HEK293 (cell line): ENCODE results near the gene ADGRD1.

Experiments
- CTCF ChIA-PET: fragments of 350-600 bp; formaldehyde crosslinking; extraction: SDS; loops from one replicate; lab custom pipeline; 2021; ENCODE audit warnings: antibody characterized with exemption; lab: Yijun Ruan, JAX
- POLR2A ChIA-PET: fragments of 300-600 bp; formaldehyde crosslinking; extraction: SDS; loops from one replicate; lab custom pipeline; 2020; ENCODE audit warnings: antibody characterized with exemption, inconsistent platforms; lab: Yijun Ruan, JAX
- H3K27ac ChIP-seq: fragments of 200-500 bp; sonication (Bioruptor generic); 2 replicates; pipeline ENCODE4 v1.5.1; 2014; ENCODE audit warnings: low read depth, low read length, control low read depth, inconsistent platforms; ENCODE audit errors: extremely low read depth
- H3K36me3 ChIP-seq, 2 experiments: fragments of 200-500 bp in 1 of 2; sonication (Bioruptor generic) in 1 of 2; 1 replicate in 1 of 2; 2 replicates in 1 of 2; pipeline ENCODE4 v1.5.1; 2014 to 2017; ENCODE audit warnings: inconsistent platforms in 2 of 2, low read length in 2 of 2; ENCODE audit not compliant: control insufficient read depth in 2 of 2, insufficient read depth in 1 of 2
- H3K4me1 ChIP-seq: fragments of 200-500 bp; sonication (Bioruptor generic); 2 replicates; pipeline ENCODE4 v1.5.1; 2014; ENCODE audit warnings: mild to moderate bottlenecking, low read length, inconsistent platforms; ENCODE audit not compliant: control insufficient read depth, insufficient read depth
- H3K4me3 ChIP-seq: 2 replicates; pipeline ENCODE4 v1.5.1; 2011; ENCODE audit warnings: low read depth, mild to moderate bottlenecking, control low read depth, low read length, moderate library complexity
- H3K9me3 ChIP-seq: fragments of 200-500 bp; sonication (Bioruptor generic); 2 replicates; pipeline ENCODE4 v1.5.1; 2014; ENCODE audit warnings: low read depth, low read length, inconsistent platforms; ENCODE audit not compliant: control insufficient read depth, insufficient read depth
- ELK4 ChIP-seq: IDR thresholded peaks from 2 replicates; pipeline ENCODE4 v1.6.1; 2011; ENCODE audit warnings: mild to moderate bottlenecking, low read depth, low read length, borderline replicate concordance
- HOXD13 ChIP-seq: sonication (generic); formaldehyde crosslinking; IDR thresholded peaks from 2 replicates; pipeline ENCODE4 v1.8.0; 2022; ENCODE audit warnings: missing genetic modification reagents, borderline replicate concordance
- KLF7 ChIP-seq: fragments of 450-650 bp; formaldehyde crosslinking; IDR thresholded peaks from 2 replicates; pipeline ENCODE4 v1.5.1; 2016; ENCODE audit warnings: missing biosample characterization, missing genetic modification characterization, borderline replicate concordance
- MZF1 ChIP-seq: fragments of 450-650 bp; formaldehyde crosslinking; IDR thresholded peaks from 2 replicates; pipeline ENCODE4 v1.5.1; 2017; ENCODE audit warnings: missing biosample characterization, missing genetic modification characterization, borderline replicate concordance
- OVOL3 ChIP-seq: fragments of 450-650 bp; formaldehyde crosslinking; IDR thresholded peaks from 2 replicates; pipeline ENCODE4 v1.5.1; 2016; ENCODE audit warnings: missing biosample characterization, missing genetic modification characterization
- PRDM6 ChIP-seq: fragments of 450-650 bp; formaldehyde crosslinking; IDR thresholded peaks from 2 replicates; pipeline ENCODE4 v1.5.1; 2017; ENCODE audit warnings: missing biosample characterization, missing genetic modification characterization
- REST ChIP-seq: fragments of 450-650 bp; formaldehyde crosslinking; IDR thresholded peaks from 2 replicates; pipeline ENCODE4 v1.5.1; 2016; ENCODE audit warnings: missing biosample characterization, missing genetic modification characterization
- SCRT2 ChIP-seq: fragments of 450-650 bp; formaldehyde crosslinking; IDR thresholded peaks from 2 replicates; pipeline ENCODE4 v1.5.1; 2016; ENCODE audit warnings: missing biosample characterization, missing genetic modification characterization
- WT1 ChIP-seq: fragments of 450-650 bp; formaldehyde crosslinking; IDR thresholded peaks from 2 replicates; pipeline ENCODE4 v1.5.1; 2016; ENCODE audit warnings: missing biosample characterization, missing genetic modification characterization
- ZBTB20 ChIP-seq: fragments of 450-650 bp; formaldehyde crosslinking; IDR thresholded peaks from 2 replicates; pipeline ENCODE4 v1.5.1; 2016; ENCODE audit warnings: missing biosample characterization, missing genetic modification characterization
- ZIC2 ChIP-seq: fragments of 450-650 bp; formaldehyde crosslinking; IDR thresholded peaks from 2 replicates; pipeline ENCODE4 v1.5.1; 2016; ENCODE audit warnings: missing biosample characterization, missing genetic modification characterization
- ZNF146 ChIP-seq: fragments of 450-650 bp; formaldehyde crosslinking; IDR thresholded peaks from 2 replicates; pipeline ENCODE4 v1.5.1; 2016; ENCODE audit warnings: missing biosample characterization, missing genetic modification characterization
- ZNF174 ChIP-seq: fragments of 450-650 bp; formaldehyde crosslinking; IDR thresholded peaks from 2 replicates; pipeline ENCODE4 v1.5.0; 2017; ENCODE audit warnings: missing biosample characterization, mild to moderate bottlenecking, missing genetic modification characterization
- ZNF292 ChIP-seq: fragments of 450-650 bp; formaldehyde crosslinking; IDR thresholded peaks from 2 replicates; pipeline ENCODE4 v1.5.1; 2016; ENCODE audit warnings: low read depth, missing biosample characterization, missing genetic modification characterization, borderline replicate concordance
- ZNF571 ChIP-seq: fragments of 450-650 bp; formaldehyde crosslinking; IDR thresholded peaks from 2 replicates; pipeline ENCODE4 v1.5.0; 2017; ENCODE audit warnings: missing biosample characterization, missing genetic modification characterization
- ZNF621 ChIP-seq: fragments of 450-650 bp; formaldehyde crosslinking; IDR thresholded peaks from 2 replicates; pipeline ENCODE4 v1.5.1; 2017; ENCODE audit warnings: missing biosample characterization, missing genetic modification characterization
- ZNF747 ChIP-seq: fragments of 450-650 bp; formaldehyde crosslinking; IDR thresholded peaks from 2 replicates; pipeline ENCODE4 v1.5.1; 2016; ENCODE audit warnings: missing biosample characterization, missing genetic modification characterization
- ZNF768 ChIP-seq: fragments of 450-650 bp; formaldehyde crosslinking; IDR thresholded peaks from 2 replicates; pipeline ENCODE4 v1.5.1; 2018; ENCODE audit warnings: missing biosample characterization, mild to moderate bottlenecking, missing genetic modification characterization
- ZNF776 ChIP-seq: fragments of 450-650 bp; formaldehyde crosslinking; IDR thresholded peaks from 2 replicates; pipeline ENCODE4 v1.5.0; 2017; ENCODE audit warnings: missing biosample characterization, missing genetic modification characterization, borderline replicate concordance
- ZNF785 ChIP-seq: fragments of 450-650 bp; formaldehyde crosslinking; IDR thresholded peaks from 2 replicates; pipeline ENCODE4 v1.5.1; 2016; ENCODE audit warnings: missing biosample characterization, missing genetic modification characterization

The ADGRD1 gene

GRCh38 chr12:131076296-131076695 is 122.6 kb downstream of the ADGRD1 start:
- H3K9me3 ChIP-seq = no peaks in the 10 kb centered on the region
- no peak overlapping the region for H3K27ac ChIP-seq
- ChIA-PET CTCF (interaction anchor here (0.7 kb wide), 1 partner anchor 900 kb away, joined by 3 read pairs; no protein-coding TSS in a partner anchor), POLR2A (no interaction called here)
- H3K4me3 ChIP-seq = no peak overlapping the region
- no peaks in the 10 kb centered on the region for H3K4me1 ChIP-seq
- TF ChIP-seq ZIC2 (tag by site-specific recombination) = peak; percentile 43; the same call in 1 of the 2 replicates
- TF ChIP-seq ZNF571 (tag by site-specific recombination) = no peak
- H3K36me3 ChIP-seq = no peaks in the 10 kb centered on the region

DNA sequence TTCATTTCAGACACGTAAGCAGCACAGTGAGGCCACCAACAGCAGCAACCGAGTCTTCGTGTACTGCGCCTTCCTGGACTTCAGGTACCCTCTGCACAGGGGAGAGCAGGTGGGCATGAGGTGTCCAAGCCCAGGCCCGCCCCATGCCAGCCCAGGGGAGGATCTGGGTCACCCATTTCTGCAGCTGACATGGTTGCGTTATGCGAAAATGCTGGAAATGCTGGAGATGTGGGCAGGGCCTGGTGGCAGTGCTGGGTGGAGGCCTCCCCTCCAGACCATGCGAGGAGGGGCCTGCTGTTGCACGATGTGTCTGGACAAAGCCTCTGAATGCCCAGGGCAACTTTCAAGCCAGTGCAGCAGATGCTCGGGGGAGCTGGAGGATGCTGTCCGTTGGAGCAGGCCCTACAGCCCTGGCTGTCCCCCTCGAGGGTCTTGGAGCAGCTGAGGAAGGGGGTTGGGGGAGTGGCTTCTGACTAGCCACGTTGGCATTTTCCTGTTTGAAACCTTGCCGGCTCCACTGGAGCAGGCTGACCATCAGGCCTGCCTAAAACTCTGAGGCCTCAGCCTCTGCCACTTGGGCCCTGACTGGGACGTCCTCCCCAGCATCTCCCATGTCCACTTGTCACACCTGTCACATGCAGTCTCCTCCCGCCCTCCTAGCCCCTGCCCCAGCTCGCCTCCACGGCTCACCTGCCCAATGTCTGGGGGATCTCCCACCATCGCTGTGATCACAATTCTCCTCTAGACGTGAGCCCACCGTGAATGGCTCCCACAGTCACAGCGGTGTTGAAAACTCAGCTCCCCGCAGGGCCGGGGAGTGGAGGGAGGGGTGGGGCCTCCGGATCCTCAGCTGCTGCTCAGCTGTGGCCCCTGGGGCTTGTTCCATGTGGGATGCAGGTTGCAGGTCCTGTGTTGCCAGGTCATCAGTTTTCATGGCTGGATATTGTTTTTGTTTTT is 123.4 kb downstream of the ADGRD1 start:
- H3K4me3 ChIP-seq = no peak overlapping the region
- H3K9me3 ChIP-seq = no peaks in the 10 kb centered on the region
- ChIA-PET POLR2A (no interaction called here), CTCF (interaction anchor here (0.6 kb wide), 1 partner anchor 285 kb away, joined by 3 read pairs; no protein-coding TSS in a partner anchor)
- no peak overlapping the region for H3K27ac ChIP-seq
- no peaks in the 10 kb centered on the region for H3K4me1 ChIP-seq
- no peak for TF ChIP-seq OVOL3 (tag by site-specific recombination)
- no peak for TF ChIP-seq ZNF776
- TF ChIP-seq ZNF174 = no peak
- no peak for TF ChIP-seq ZNF785
- no peak for TF ChIP-seq ZBTB20 (tag by site-specific recombination)
- no peak for TF ChIP-seq SCRT2 (tag by site-specific recombination)
- no peak for TF ChIP-seq PRDM6 (tag by site-specific recombination)
- no peak for TF ChIP-seq REST (tag by site-specific recombination)
- TF ChIP-seq ZNF621 = no peak
- TF ChIP-seq ZNF768 (tag by site-specific recombination) = no peak
- TF ChIP-seq HOXD13 (CRISPR knock-in tag) = no peak
- no peak for TF ChIP-seq ZNF747 (tag by site-specific recombination)
- no peak for TF ChIP-seq ZNF146
- no peak for TF ChIP-seq KLF7
- no peak for TF ChIP-seq ZNF292
- TF ChIP-seq MZF1 (tag by site-specific recombination) = no peak
- no peak for TF ChIP-seq ELK4
- no peak for TF ChIP-seq WT1
- TF ChIP-seq, all 188 proteins: peak for 0
- no peaks in the 10 kb centered on the region for H3K36me3 ChIP-seq
